Activated CD4-positive, alpha-beta T cell treated with anti-CD3 and anti-CD28 coated beads for 48 hours (primary cell): ENCODE results near the gene PNN.
A peak's percentile ranks its signal among the peaks of the same experiment; 100 is the strongest.
"Not testable (repeated sequence)": the region's sequence is repeated elsewhere in the genome, so short reads cannot be mapped to it uniquely, and the experiment has no call there.

Source experiments
- DNase-seq: peaks from one replicate; pipeline ENCODE4 v3.0.0-alpha.2; 2020

Gene PNN

GRCh38 chr14:39181693-39182047 lies 6.6 kb downstream of the PNN start:
- DNase-seq, result no peak

GRCh38 chr14:39182770-39183684 lies 8.0 kb downstream of the PNN start:
- no peak for DNase-seq

- DNase-seq, result not testable (repeated sequence)
These were observed 8.6 kb downstream of the PNN start for GRCh38 chr14:39183685-39184003.

- DNase-seq, result no peak
These were observed 9.7 kb downstream of the PNN start for GRCh38 chr14:39184628-39185255.

GRCh38 chr14:39185256-39186049 lies 10.4 kb downstream of the PNN start:
- DNase-seq, result no peak

GRCh38 chr14:39186941-39187525 lies 12.0 kb downstream of the PNN start:
- DNase-seq, result no peak

- no peak for DNase-seq
These were observed 28.9 kb downstream of the PNN start for GRCh38 chr14:39203659-39204606.

- DNase-seq, result not testable (repeated sequence)
These were observed 32.4 kb downstream of the PNN start for GRCh38 chr14:39207430-39207829.

- DNase-seq, result no peak
These were observed 36.2 kb downstream of the PNN start for GRCh38 chr14:39211109-39211741.

GRCh38 chr14:39212034-39212433 lies 37.0 kb downstream of the PNN start:
- DNase-seq, result no peak

- DNase-seq, result no peak
These were observed 37.6 kb downstream of the PNN start for GRCh38 chr14:39212693-39213092.

GRCh38 chr14:39217214-39217879 lies 42.3 kb downstream of the PNN start:
- DNase-seq, result no peak

GRCh38 chr14:39218171-39218769 lies 43.2 kb downstream of the PNN start:
- no peak for DNase-seq

GRCh38 chr14:39219075-39219499 lies 44.0 kb downstream of the PNN start:
- DNase-seq, result no peak

GRCh38 chr14:39220473-39220872 lies 45.4 kb downstream of the PNN start:
- DNase-seq, result not testable (repeated sequence)

GRCh38 chr14:39228044-39228443 lies 53.0 kb downstream of the PNN start:
- no peak for DNase-seq

- DNase-seq, result peak; percentile 49
These were observed 53.6 kb downstream of the PNN start for GRCh38 chr14:39228509-39229221.

GRCh38 chr14:39229222-39229543 lies 54.1 kb downstream of the PNN start:
- peak; percentile 73 for DNase-seq

GRCh38 chr14:39229601-39230110 lies 54.6 kb downstream of the PNN start:
- peak; percentile 10 for DNase-seq
